Epithelial cell of prostate (primary cell): ENCODE data around the gene CALML5.

ENCODE experiments used
- DNase-seq: peaks from one replicate; pipeline ENCODE4 v3.0.0-alpha.2; 2011; ENCODE audit warnings: low read depth, low spot score
- H3K27ac ChIP-seq: fragments of 450-650 bp; 2 replicates; pipeline ENCODE4 v1.5.1; 2017; ENCODE audit warnings: mild to moderate bottlenecking

CALML5 gene

GRCh38 chr10:5503477-5503835, 4.1 kb upstream of the CALML5 start:
- peak; percentile 90 for DNase-seq
- H3K27ac ChIP-seq, result peak overlapping the region; percentile 22

- DNase-seq, result no peak
- H3K27ac ChIP-seq, result peak overlapping the region; percentile 22
Observed at GRCh38 chr10:5502571-5503476, 3.5 kb upstream of the CALML5 start.

DNA sequence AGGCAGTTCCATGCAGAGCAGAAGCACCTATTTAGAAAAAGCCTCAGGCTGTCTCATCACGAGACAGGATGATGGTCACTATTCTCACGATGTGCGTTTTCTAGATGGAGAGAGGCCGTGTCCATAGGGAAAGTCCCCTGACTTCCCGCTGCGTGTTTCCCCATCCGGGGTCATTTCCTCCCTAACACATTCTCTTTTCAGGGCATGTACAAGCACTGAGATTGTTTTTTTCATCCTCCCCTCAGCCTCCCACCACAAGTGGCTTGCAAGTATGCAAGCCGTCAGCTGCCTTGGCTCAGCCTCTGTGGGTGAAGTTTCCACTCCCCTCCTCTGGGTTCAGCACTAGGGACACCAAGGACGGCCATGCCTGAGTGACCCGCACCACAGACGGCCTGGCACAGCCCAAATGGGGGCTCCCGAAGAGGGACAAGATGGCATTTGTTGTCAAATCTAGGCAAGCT, 2.7 kb upstream of the CALML5 start:
- no peak for DNase-seq

GRCh38 chr10:5500910-5501309, 1.5 kb upstream of the CALML5 start:
- no peak overlapping the region for H3K27ac ChIP-seq
- DNase-seq, result no peak

More for the DNA sequence above, 2.7 kb upstream of the CALML5 start:
- H3K27ac ChIP-seq, result no peak overlapping the region

- H3K27ac ChIP-seq, result no peak overlapping the region
- no peak for DNase-seq
Observed at GRCh38 chr10:5500162-5500670, 846 bp upstream of the CALML5 start.

DNA sequence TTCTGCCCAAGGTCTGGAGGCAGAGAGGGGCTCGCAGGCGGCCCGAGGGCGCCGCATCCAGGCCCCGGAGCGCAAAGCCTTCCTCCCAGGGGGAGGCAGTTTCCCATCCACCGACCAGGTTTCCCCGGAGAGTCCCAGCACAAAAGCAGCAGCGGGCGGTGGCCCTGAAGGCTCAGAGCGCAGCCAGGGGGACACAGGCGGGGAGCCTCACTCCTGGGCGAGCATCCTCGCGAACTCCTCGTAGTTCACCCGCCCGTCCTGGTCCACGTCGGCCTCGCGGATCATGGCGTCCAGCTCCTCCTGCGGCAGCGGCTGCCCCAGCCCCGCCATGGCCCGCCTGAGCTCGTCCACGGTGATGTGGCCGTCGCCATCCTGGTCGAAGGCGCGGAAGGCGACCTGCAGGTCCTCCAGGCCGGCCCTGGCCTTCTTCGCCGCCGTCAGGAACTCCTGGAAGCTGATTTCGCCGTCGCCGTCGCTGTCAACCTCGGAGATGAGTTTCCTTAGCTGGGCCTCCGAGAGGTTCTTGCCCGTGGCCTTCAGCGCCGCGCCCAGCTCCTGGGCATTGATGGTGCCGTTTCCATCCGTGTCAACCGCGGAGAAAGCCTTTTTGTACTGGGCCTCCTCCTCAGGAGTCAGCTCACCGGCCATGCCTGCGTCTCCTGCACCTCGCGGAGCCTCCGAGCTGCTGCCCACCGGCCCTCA, 428 bp downstream of the CALML5 start:
- no peak overlapping the region for H3K27ac ChIP-seq
- DNase-seq, result no peak

DNA sequence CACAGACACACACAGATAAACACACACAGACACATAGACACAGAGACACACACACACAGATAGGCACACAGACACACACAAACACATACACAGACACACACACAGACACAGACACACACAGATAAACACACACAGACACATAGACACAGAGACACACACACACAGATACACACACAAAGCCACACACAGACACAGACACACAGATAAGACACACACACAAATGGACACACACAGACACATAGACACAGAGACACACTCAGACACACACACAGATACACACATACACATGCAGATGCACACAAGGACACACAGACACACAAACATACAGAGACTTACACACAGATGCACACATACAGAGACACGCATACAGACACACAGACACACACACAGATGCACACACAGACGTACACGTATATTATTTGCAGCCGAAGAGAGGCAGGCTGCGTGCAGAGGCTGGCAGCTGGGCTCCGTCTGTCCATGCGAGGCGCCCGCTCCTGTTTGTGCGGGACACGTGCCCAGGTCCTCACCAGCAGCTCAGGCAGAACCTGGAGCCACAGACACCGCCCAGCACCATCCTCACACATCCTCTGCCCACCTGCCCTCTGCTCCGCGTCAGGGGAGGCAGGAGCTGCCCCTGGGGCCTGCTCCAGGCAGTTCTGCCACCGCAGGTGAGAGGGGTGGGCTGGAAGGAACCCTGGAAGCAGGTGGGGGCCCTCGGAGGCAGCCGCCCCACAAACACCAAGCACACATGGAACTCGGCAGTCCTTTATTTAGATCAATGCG, 1.2 kb downstream of the CALML5 start:
- no peak overlapping the region for H3K27ac ChIP-seq
- DNase-seq, result no peak

DNA sequence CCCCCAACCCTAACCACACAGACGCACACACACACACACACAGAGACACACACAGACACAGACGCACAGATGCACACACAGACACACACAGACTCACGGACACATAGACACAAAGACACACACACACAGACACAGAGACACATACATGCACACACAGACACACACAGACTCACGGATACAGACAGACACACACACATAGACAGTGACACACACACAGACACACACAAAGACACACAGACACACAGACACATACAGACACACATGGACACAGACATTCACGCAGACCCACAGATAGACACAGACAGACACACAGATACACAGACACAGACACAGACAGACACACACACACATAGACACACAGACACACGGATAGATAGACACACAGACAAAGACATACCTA, 2.1 kb downstream of the CALML5 start:
- DNase-seq, result no peak
- no peak overlapping the region for H3K27ac ChIP-seq

- no peak for DNase-seq
- H3K27ac ChIP-seq, result no peak overlapping the region
Observed at GRCh38 chr10:5496261-5497250, 2.8 kb downstream of the CALML5 start.

DNA sequence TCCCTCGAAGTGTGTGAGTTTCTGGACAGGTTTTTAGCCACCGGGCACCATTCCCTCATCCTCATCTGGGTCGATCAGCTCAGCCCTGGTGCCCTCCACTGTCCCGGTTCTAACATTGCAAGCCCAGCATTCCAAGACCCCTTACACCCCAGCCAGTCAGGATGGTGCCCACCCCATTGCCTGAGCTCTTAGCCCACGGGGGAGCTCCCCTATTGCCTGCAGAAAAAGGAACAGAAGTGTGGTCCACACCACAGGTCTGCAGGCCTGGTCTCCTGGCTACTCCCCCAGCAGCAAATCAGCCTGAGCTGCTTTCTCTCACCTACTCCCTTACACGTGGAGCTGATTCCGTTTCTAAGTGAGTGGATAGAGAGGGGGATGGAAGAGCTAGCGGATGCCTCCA, 4.8 kb downstream of the CALML5 start:
- DNase-seq, result no peak
- no peak overlapping the region for H3K27ac ChIP-seq

DNA sequence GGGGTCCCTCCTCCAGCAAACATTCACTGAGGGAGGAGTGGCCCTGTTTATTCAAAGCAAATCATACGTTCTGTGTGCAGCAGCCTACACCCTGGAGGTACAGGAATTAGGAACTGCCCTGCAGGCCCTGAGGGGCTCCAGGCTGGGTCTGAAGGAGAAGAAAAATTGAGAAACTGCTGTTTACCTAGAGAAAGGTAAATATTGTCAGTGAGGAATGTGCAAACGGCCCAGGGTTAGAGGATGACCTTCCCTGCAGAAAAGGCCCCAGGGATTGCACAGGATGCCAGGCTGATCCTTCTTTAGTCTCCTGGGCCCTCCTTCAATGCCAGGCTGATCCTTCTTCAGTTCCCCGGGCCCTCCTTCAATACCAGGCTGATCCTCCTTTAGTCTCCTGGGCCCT, 5.7 kb downstream of the CALML5 start:
- H3K27ac ChIP-seq, result no peak overlapping the region
- no peak for DNase-seq

GRCh38 chr10:5492929-5493576, 6.3 kb downstream of the CALML5 start:
- DNase-seq, result no peak
- no peak overlapping the region for H3K27ac ChIP-seq

GRCh38 chr10:5492322-5492855, 7.0 kb downstream of the CALML5 start:
- H3K27ac ChIP-seq, result no peak overlapping the region
- DNase-seq, result no peak

GRCh38 chr10:5491477-5491876, 7.9 kb downstream of the CALML5 start:
- no peak for DNase-seq
- H3K27ac ChIP-seq, result no peak overlapping the region

GRCh38 chr10:5490698-5491464, 8.5 kb downstream of the CALML5 start:
- no peak overlapping the region for H3K27ac ChIP-seq
- no peak for DNase-seq

GRCh38 chr10:5490032-5490431, 9.3 kb downstream of the CALML5 start:
- no peak overlapping the region for H3K27ac ChIP-seq
- DNase-seq, result no peak

DNA sequence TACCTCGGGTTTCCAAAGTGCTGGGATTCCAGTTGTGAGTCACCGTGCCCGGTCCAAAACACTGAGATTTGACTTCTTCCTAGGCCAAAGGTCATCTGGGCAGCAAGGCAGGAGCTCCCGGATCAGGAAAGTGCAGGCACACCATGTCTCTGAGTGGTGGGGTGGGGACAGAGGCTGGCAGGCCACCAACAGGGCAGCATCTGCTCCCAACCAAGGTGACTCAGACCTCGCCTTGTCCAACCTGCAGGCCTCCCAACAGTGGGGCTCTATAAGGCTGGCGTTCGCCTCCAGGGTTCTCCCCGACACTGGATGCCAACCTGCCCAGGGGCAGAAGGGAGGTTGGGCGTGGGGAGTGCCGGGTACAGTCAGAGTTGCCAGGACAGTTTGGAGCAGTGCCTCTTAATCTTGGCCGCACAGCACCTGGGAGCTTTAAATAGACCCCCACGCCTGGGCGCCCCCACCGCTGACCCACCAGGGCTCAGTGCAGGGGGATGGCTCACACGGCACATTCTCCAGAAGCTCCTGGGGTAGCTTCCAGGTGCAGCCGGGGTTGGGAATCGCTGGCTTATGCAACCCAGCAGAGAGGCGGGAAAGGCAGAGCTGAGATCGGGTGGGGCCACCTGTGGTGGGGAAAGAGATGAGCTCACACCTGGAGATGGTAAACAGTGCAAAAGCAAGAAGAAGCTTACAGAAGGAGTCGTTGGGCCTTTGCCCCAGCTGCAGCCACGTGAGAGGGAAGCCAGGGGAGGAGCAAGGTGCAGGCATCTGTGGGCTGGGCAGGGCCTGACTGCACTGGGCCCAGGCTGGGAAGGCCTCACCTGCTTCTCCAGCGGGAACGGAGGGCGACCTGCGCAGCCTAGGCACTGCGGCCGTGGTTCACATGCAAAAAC, 10.9 kb downstream of the CALML5 start:
- H3K27ac ChIP-seq, result peak overlapping the region; percentile 95
- DNase-seq, result peak; percentile 89
